HG02759 (cell line): ENCODE data around the gene SLC5A4.
"Not testable (repeated sequence)": the region's sequence is repeated elsewhere in the genome, so short reads cannot be mapped to it uniquely, and the experiment has no call there.

Source experiments
- ATAC-seq: cut with Tn5 transposase; IDR thresholded peaks from one replicate; pipeline ENCODE4 v1.9.1; 2021; ENCODE audit warnings: mild to moderate bottlenecking, moderate library complexity; ENCODE audit not compliant: unreplicated experiment

The SLC5A4 gene

GRCh38 chr22:32255217-32255616, at the start of gene SLC5A4:
TSS of gene SLC5A4 (minus strand) at chr22:32255347. CDS start at chr22:32255329, 18 bp downstream.
- no peak for ATAC-seq

GRCh38 chr22:32293921-32294320, 38.8 kb upstream of the SLC5A4 start:
- not testable (repeated sequence) for ATAC-seq

GRCh38 chr22:32286290-32286840, 31.2 kb upstream of the SLC5A4 start:
- no peak for ATAC-seq

- no peak for ATAC-seq
These were observed 25.9 kb upstream of the SLC5A4 start for GRCh38 chr22:32281072-32281471.

GRCh38 chr22:32275353-32275752, 20.2 kb upstream of the SLC5A4 start:
- not testable (repeated sequence) for ATAC-seq

- no peak for ATAC-seq
These were observed 16.2 kb upstream of the SLC5A4 start for GRCh38 chr22:32271389-32271788.

GRCh38 chr22:32270641-32271369, 15.7 kb upstream of the SLC5A4 start:
- ATAC-seq = no peak

- ATAC-seq = no peak
These were observed 14.2 kb upstream of the SLC5A4 start for GRCh38 chr22:32269316-32269715.

GRCh38 chr22:32267011-32267410, 11.9 kb upstream of the SLC5A4 start:
- ATAC-seq = no peak

- no peak for ATAC-seq
These were observed 11.0 kb upstream of the SLC5A4 start for GRCh38 chr22:32265882-32266767.

GRCh38 chr22:32263678-32264077, 8.5 kb upstream of the SLC5A4 start:
- ATAC-seq = not testable (repeated sequence)

- no peak for ATAC-seq
These were observed 6.2 kb upstream of the SLC5A4 start for GRCh38 chr22:32261306-32261705.

- ATAC-seq = no peak
These were observed 3.6 kb upstream of the SLC5A4 start for GRCh38 chr22:32258791-32259190.

- ATAC-seq = no peak
These were observed 579 bp upstream of the SLC5A4 start for GRCh38 chr22:32255726-32256125.

GRCh38 chr22:32249231-32249630, 5.9 kb downstream of the SLC5A4 start:
- ATAC-seq = no peak

- no peak for ATAC-seq
These were observed 6.9 kb downstream of the SLC5A4 start for GRCh38 chr22:32248276-32248675.

GRCh38 chr22:32246166-32246565, 9.0 kb downstream of the SLC5A4 start:
- no peak for ATAC-seq

- ATAC-seq = no peak
These were observed 10.1 kb downstream of the SLC5A4 start for GRCh38 chr22:32245042-32245441.

GRCh38 chr22:32244547-32244946, 10.6 kb downstream of the SLC5A4 start:
- no peak for ATAC-seq

- no peak for ATAC-seq
These were observed 14.7 kb downstream of the SLC5A4 start for GRCh38 chr22:32240461-32240860.

- no peak for ATAC-seq
These were observed 17.2 kb downstream of the SLC5A4 start for GRCh38 chr22:32237906-32238305.

- no peak for ATAC-seq
These were observed 18.2 kb downstream of the SLC5A4 start for GRCh38 chr22:32236970-32237369.
